K562 (cell line): ENCODE measurements around the gene MPHOSPH8. TPM values are rescaled to one million over a fixed set of nuclear protein-coding genes. Genes with fewer than 3 reads are reported as not detected.

Experiments used
- ATAC-seq: fragments of 200-7000 bp; cut with Tn5 transposase; 3 replicates; pipeline ENCODE4 v1.9.1; 2020; ENCODE audit warnings: moderate library complexity
- BruUV-seq: library from RNA; stranded (reverse); fragments of 400-500 nt; replicated peaks from 2 replicates; lab custom pipeline; 2021; lab: Mats Ljungman, UMichigan
- CTCF ChIA-PET: fragments of 300-600 bp; formaldehyde crosslinking; extraction: SDS; loops from one replicate; lab custom pipeline; 2021; ENCODE audit warnings: low intra/inter-chr PET ratio; lab: Yijun Ruan, JAX
- POLR2A ChIA-PET: fragments of 300-600, 350-650 bp; sonication (Branson Sonifier 250); formaldehyde crosslinking; extraction: SDS; loops from one replicate; lab custom pipeline; 2021; ENCODE audit warnings: antibody characterized with exemption, inconsistent platforms; lab: Yijun Ruan, JAX
- DNase-seq, 4 experiments: peaks; one replicate each; pipeline versions ENCODE4 v3.0.0 to v3.0.0-alpha.2; 2011 to 2018; ENCODE audit warnings: low spot score in 3 of 4, mixed read lengths in 3 of 4; ENCODE audit errors: extremely low read depth in 1 of 4
- FAIRE-seq: peaks from 2 replicates; lab custom pipeline; 2011; peaks lifted over from hg19 to GRCh38; lab: Jason Lieb, UNC
- H2AFZ ChIP-seq: 2 replicates; pipeline ENCODE4 v1.6.0; 2011; ENCODE audit warnings: low read depth, low read length, control low read depth, inconsistent platforms
- H3K27ac ChIP-seq: fragments of 200-600 bp; 3 replicates; pipeline ENCODE4 v1.8.0; 2011; ENCODE audit warnings: low read depth, mild to moderate bottlenecking, control low read depth, inconsistent platforms, low read length, moderate library complexity, mixed read lengths; ENCODE audit errors: extremely low read depth
- H3K27me3 ChIP-seq, 2 experiments: fragments of 300-600 bp in 1 of 2; 2 replicates in 1 of 2; 3 replicates in 1 of 2; pipeline versions ENCODE4 v1.6.0 to v1.8.0; 2011; ENCODE audit warnings: inconsistent platforms in 2 of 2, low read length in 2 of 2, mild to moderate bottlenecking in 1 of 2, mixed read lengths in 1 of 2, moderate library complexity in 1 of 2; ENCODE audit not compliant: control insufficient read depth in 2 of 2, insufficient read depth in 2 of 2
- H3K36me3 ChIP-seq: fragments of 300-600 bp; 3 replicates; pipeline ENCODE4 v1.8.0; 2011; ENCODE audit warnings: mild to moderate bottlenecking, low read length, inconsistent platforms; ENCODE audit not compliant: control insufficient read depth, insufficient read depth
- H3K4me1 ChIP-seq, 2 experiments: fragments of 200-600 bp in 1 of 2; replicated peaks in 1 of 2; 2 replicates in 1 of 2; 3 replicates in 1 of 2; pipeline versions ENCODE4 v1.5.1 to v1.8.0; 2011; ENCODE audit warnings: inconsistent platforms in 2 of 2, low read length in 2 of 2, mild to moderate bottlenecking in 1 of 2, mixed read lengths in 1 of 2, moderate library complexity in 1 of 2; ENCODE audit not compliant: control insufficient read depth in 2 of 2, insufficient read depth in 2 of 2
- H3K4me2 ChIP-seq: 2 replicates; pipeline ENCODE4 v1.6.1; 2011; ENCODE audit warnings: low read length, control low read depth, inconsistent platforms, mixed read lengths; ENCODE audit not compliant: insufficient read depth
- H3K4me3 ChIP-seq: fragments of 200-600 bp; sonication (generic), shearing (Covaris generic); 2 replicates; pipeline ENCODE4 v1.5.1; 2016; ENCODE audit warnings: control low read depth, inconsistent platforms
- H3K79me2 ChIP-seq: fragments of 200-600 bp; 3 replicates; pipeline ENCODE4 v1.8.0; 2011; ENCODE audit warnings: low read length, inconsistent platforms; ENCODE audit not compliant: control insufficient read depth, insufficient read depth
- H3K9ac ChIP-seq, 2 experiments: 2 replicates each; pipeline versions ENCODE4 v1.6.0 to v1.6.1; 2011; ENCODE audit warnings: low read depth in 2 of 2, low read length in 2 of 2, control low read depth in 1 of 2, inconsistent platforms in 1 of 2, mild to moderate bottlenecking in 1 of 2, mixed read lengths in 1 of 2; ENCODE audit not compliant: insufficient read depth in 1 of 2
- H3K9me1 ChIP-seq: one replicate; pipeline ENCODE4 v1.6.0; 2011; ENCODE audit warnings: inconsistent platforms, mild to moderate bottlenecking, low read length, moderate library complexity; ENCODE audit not compliant: control insufficient read depth, insufficient read depth
- H3K9me3 ChIP-seq: replicated peaks from 2 replicates; pipeline ENCODE4 v1.5.1; 2011; ENCODE audit warnings: low read depth, low read length, inconsistent platforms; ENCODE audit not compliant: control insufficient read depth, insufficient read depth
- H4K20me1 ChIP-seq: replicated peaks from 2 replicates; pipeline ENCODE4 v1.6.1; 2011; ENCODE audit warnings: low read length, inconsistent platforms, mixed read lengths; ENCODE audit not compliant: control insufficient read depth, insufficient read depth
- ARID1B ChIP-seq: fragments of 450-650 bp; IDR thresholded peaks from 2 replicates; pipeline ENCODE4 v1.6.1; 2016; ENCODE audit warnings: antibody characterized with exemption, mild to moderate bottlenecking, inconsistent platforms
- LCOR ChIP-seq: sonication (generic); formaldehyde crosslinking; IDR thresholded peaks from 2 replicates; pipeline ENCODE4 v1.8.0; 2022; ENCODE audit warnings: mild to moderate bottlenecking, missing genetic modification reagents
- MLX ChIP-seq, 2 experiments: fragments of 450-650 bp in 1 of 2; sonication (generic) in 1 of 2; formaldehyde crosslinking; conservative IDR thresholded peaks; 2 replicates each; pipeline versions ENCODE4 v1.4.0 to v1.8.1; 2020 to 2022; ENCODE audit warnings: mild to moderate bottlenecking in 1 of 2, missing genetic modification reagents in 1 of 2
- SIRT6 ChIP-seq: IDR thresholded peaks from one replicate; pipeline ENCODE4 v1.6.1; 2012; ENCODE audit warnings: low read depth, mild to moderate bottlenecking, control low read depth, inconsistent platforms, low read length, moderate library complexity
- TAL1 ChIP-seq: fragments of 450-650 bp; IDR thresholded peaks from 2 replicates; pipeline ENCODE4 v1.6.1; 2016; ENCODE audit warnings: mild to moderate bottlenecking
- VEZF1 ChIP-seq: fragments of 200-800 bp; sonication (Bioruptor generic); IDR thresholded peaks from 2 replicates; pipeline ENCODE4 v1.6.1; 2017; ENCODE audit warnings: missing genetic modification characterization, missing compliant biosample characterization
- ZBTB40 ChIP-seq, 2 experiments: fragments of 450-650 bp in 1 of 2; sonication (generic) in 1 of 2; formaldehyde crosslinking in 1 of 2; IDR thresholded peaks; 2 replicates each; pipeline versions ENCODE4 v1.7.1 to v1.9.0; 2016 to 2022; ENCODE audit warnings: inconsistent platforms in 1 of 2, mild to moderate bottlenecking in 1 of 2, missing genetic modification reagents in 1 of 2
- ZNF449 ChIP-seq: fragments of 250-450 bp; sonication (Bioruptor Pico); IDR thresholded peaks from 2 replicates; pipeline ENCODE4 v1.8.0; 2022; ENCODE audit warnings: moderate library complexity, mild to moderate bottlenecking, inconsistent platforms
- WGBS: fragments of 100-300 bp; shearing (Covaris generic); methylation state at CpG from one replicate; pipeline ENCODE4 v1.1.6; 2016; ENCODE audit warnings: low coverage, mixed read lengths; ENCODE audit not compliant: insufficient coverage; ENCODE audit errors: missing lambda C conversion rate; 5-methylcytosine and 5-hydroxymethylcytosine counted together
- in situ Hi-C: fragments of 300-500 bp; cut with MboI; formaldehyde crosslinking; loops from 4 replicates; pipeline ENCODE4 v1.15.0; 2018; ENCODE audit warnings: inconsistent platforms, mixed read lengths
- intact Hi-C: fragments of 100-400 bp; cut with micrococcal nuclease; formaldehyde crosslinking; loops from 2 replicates; pipeline ENCODE4 v1.14.2; 2022
- polyA plus RNA-seq, 8 experiments: library from polyadenylated mRNA; depleted of rRNA in 4 of 8; stranded (reverse) in 5 of 8; unstranded in 3 of 8; fragments of >200 nt; fragmentation: Nextera tagmentation in 2 of 8; fragmentation: Illumina TruSeq in 1 of 8; extraction: Ambion mirVana in 2 of 8; extraction: Trizol in 1 of 8; gene quantifications; 2 replicates each; pipeline versions ENCODE4 v1.2.1 to v1.2.3, GENCODE V29; 2011 to 2014; ENCODE audit warnings: inconsistent platforms in 1 of 8, missing spikeins in 1 of 8
- total RNA-seq, 7 experiments: library from RNA; depleted of rRNA in 6 of 7; stranded (reverse); fragments of >200 nt in 6 of 7; fragmentation: Illumina TruSeq in 2 of 7; extraction: Trizol in 2 of 7; gene quantifications; 2 replicates each; pipeline versions ENCODE4 v1.2.1 to v1.2.3, GENCODE V29; 2011 to 2021; ENCODE audit warnings: low replicate concordance in 1 of 7

Gene MPHOSPH8
- total and polyA plus RNA-seq, 9 of the 15 experiments (the other 6 are each of a cell fraction or from before 2014, with no cell fraction given): 10.3 to 24.8 (median 16.6) TPM

GRCh38 chr13:19606737-19607136 lies 26.7 kb upstream of the MPHOSPH8 start:
- Histone ChIP-seq H3K4me1 (peaks cover 0 to 8% of the 10 kb centered on the region in 2 experiments; a peak in 3 of 5 replicates), H3K79me2 (peaks cover 47% of the 10 kb centered on the region), H3K9me1 (no peaks in the 10 kb centered on the region), H3K9ac (no peak overlapping the region), H3K27me3 (no peaks in the 10 kb centered on the region), H3K36me3 (peaks cover 7% of the 10 kb centered on the region; the same call in 2 of the 3 replicates), H3K9me3 (peaks cover 3% of the 10 kb centered on the region; the same call in 1 of the 2 replicates), H3K27ac (no peak overlapping the region), H4K20me1 (no peaks in the 10 kb centered on the region), H3K4me3 (no peak overlapping the region), H3K4me2 (no peak overlapping the region), H2AFZ (no peak overlapping the region)
- DNase-seq (no peak), FAIRE-seq (no peak), ATAC-seq (no peak)
- CTCF ChIA-PET: no interaction called here
- in situ Hi-C loops: no loop called here
- intact Hi-C loops: no loop called here
- BruUV-seq: no TSS peak
- 0% methylated on average over 2 of the region's 2 CpGs for WGBS
- POLR2A ChIA-PET: no interaction called here
- TF ChIP-seq ZNF449 (CRISPR knock-in tag) (no peak), SIRT6 (no peak), MLX (CRISPR knock-in tag; conservative IDR thresholded peaks at IDR 0.05) (no peak), VEZF1 (no peak), ARID1B (0 out of 2 replicates have a peak, but pooled peaks have one; percentile 20), TAL1 (peak; percentile 55), LCOR (CRISPR knock-in tag) (no peak), ZBTB40 (IDR thresholded peaks at IDR 0.05) (no peak), ZBTB40 (CRISPR knock-in tag; IDR thresholded peaks at IDR 0.05) (no peak)
